Osteoblast (primary cell): Measurements from ENCODE around the gene MPV17. TPM values are rescaled to one million over a fixed set of nuclear protein-coding genes. Genes with fewer than 3 reads are reported as not detected.

ENCODE experiments used
- DNase-seq: peaks from one replicate; pipeline ENCODE4 v3.0.0; 2011; ENCODE audit warnings: low spot score, mixed read lengths; ENCODE audit not compliant: insufficient read length; ENCODE audit errors: missing footprints
- H2AFZ ChIP-seq: 2 replicates; pipeline ENCODE4 v1.6.0; 2011; ENCODE audit warnings: mild to moderate bottlenecking, low read length
- H3K27ac ChIP-seq: 2 replicates; pipeline ENCODE4 v1.5.1; 2011; ENCODE audit warnings: mild to moderate bottlenecking, low read depth, low read length, moderate library complexity
- H3K27me3 ChIP-seq: 2 replicates; pipeline ENCODE4 v1.6.0; 2012; ENCODE audit warnings: mild to moderate bottlenecking, control low read depth, inconsistent platforms, low read length, moderate library complexity; ENCODE audit not compliant: insufficient read depth
- H3K36me3 ChIP-seq: 2 replicates; pipeline ENCODE4 v1.5.1; 2011; ENCODE audit warnings: mild to moderate bottlenecking, low read length, control low read depth, moderate library complexity; ENCODE audit not compliant: insufficient read depth
- H3K4me1 ChIP-seq: 2 replicates; pipeline ENCODE4 v1.5.1; 2011; ENCODE audit warnings: mild to moderate bottlenecking, low read length, control low read depth, moderate library complexity; ENCODE audit not compliant: insufficient read depth
- H3K4me2 ChIP-seq: 2 replicates; pipeline ENCODE4 v1.6.0; 2011; ENCODE audit warnings: mild to moderate bottlenecking, low read length; ENCODE audit not compliant: insufficient read depth
- H3K4me3 ChIP-seq: fragments of 200-600 bp; sonication (generic); 3 replicates; pipeline ENCODE4 v1.5.1; 2012; ENCODE audit warnings: mild to moderate bottlenecking, low read length, inconsistent platforms; ENCODE audit not compliant: insufficient read depth
- H3K79me2 ChIP-seq: 2 replicates; pipeline ENCODE4 v1.6.0; 2012; ENCODE audit warnings: mild to moderate bottlenecking, low read length, control low read depth, inconsistent platforms; ENCODE audit not compliant: insufficient read depth
- H3K9me3 ChIP-seq: 2 replicates; pipeline ENCODE4 v1.5.1; 2011; ENCODE audit warnings: low read depth, low read length, control low read depth
- H4K20me1 ChIP-seq: 2 replicates; pipeline ENCODE4 v1.6.0; 2012; ENCODE audit warnings: mild to moderate bottlenecking, low read length, control low read depth; ENCODE audit not compliant: insufficient read depth
- total RNA-seq: library from RNA; depleted of rRNA; stranded (reverse); fragments of >200 nt; gene quantifications from 2 replicates; pipeline ENCODE4 v1.2.3, GENCODE V29; 2012
- TF ChIP-seq, protein P1 (sequence below): IDR thresholded peaks from 2 replicates; pipeline ENCODE4 v1.5.1; 2011; ENCODE audit warnings: mild to moderate bottlenecking, low read depth, low read length, moderate library complexity; ENCODE audit errors: extremely low read depth

Gene MPV17
- total RNA-seq, 1 donor, result 98.8 TPM

DNA sequence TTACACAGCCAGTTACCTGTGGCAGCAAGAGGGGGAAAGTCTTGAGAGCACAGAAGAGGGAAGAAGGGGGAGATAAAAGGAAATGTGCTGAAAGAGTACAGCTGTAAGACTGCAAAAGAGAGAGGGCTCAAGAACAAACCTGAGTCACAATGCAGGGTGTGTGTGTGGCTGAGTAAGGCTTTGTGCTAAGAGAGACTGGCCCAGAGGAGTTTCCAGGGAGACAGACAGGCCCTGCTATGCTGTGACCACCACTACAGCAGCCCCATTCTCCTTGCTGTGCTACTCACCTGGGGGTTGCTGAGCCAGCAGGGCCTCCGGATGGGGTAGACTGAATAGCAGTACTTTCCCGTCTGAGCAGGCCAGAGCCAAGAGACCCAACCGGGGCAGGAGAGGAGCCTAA is 12.4 kb upstream of the MPV17 start:
- TF ChIP-seq, protein P1, sequence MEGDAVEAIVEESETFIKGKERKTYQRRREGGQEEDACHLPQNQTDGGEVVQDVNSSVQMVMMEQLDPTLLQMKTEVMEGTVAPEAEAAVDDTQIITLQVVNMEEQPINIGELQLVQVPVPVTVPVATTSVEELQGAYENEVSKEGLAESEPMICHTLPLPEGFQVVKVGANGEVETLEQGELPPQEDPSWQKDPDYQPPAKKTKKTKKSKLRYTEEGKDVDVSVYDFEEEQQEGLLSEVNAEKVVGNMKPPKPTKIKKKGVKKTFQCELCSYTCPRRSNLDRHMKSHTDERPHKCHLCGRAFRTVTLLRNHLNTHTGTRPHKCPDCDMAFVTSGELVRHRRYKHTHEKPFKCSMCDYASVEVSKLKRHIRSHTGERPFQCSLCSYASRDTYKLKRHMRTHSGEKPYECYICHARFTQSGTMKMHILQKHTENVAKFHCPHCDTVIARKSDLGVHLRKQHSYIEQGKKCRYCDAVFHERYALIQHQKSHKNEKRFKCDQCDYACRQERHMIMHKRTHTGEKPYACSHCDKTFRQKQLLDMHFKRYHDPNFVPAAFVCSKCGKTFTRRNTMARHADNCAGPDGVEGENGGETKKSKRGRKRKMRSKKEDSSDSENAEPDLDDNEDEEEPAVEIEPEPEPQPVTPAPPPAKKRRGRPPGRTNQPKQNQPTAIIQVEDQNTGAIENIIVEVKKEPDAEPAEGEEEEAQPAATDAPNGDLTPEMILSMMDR, result no peak
- Histone ChIP-seq H3K4me1 (no peaks in the 10 kb centered on the region), H4K20me1 (no peaks in the 10 kb centered on the region), H3K36me3 (peaks cover 56% of the 10 kb centered on the region), H3K4me2 (no peak overlapping the region), H3K4me3 (no peak overlapping the region), H3K79me2 (no peaks in the 10 kb centered on the region), H3K27ac (no peak overlapping the region), H3K9me3 (no peaks in the 10 kb centered on the region), H2AFZ (no peak overlapping the region), H3K27me3 (no peaks in the 10 kb centered on the region)
- DNase-seq, result no peak

DNA sequence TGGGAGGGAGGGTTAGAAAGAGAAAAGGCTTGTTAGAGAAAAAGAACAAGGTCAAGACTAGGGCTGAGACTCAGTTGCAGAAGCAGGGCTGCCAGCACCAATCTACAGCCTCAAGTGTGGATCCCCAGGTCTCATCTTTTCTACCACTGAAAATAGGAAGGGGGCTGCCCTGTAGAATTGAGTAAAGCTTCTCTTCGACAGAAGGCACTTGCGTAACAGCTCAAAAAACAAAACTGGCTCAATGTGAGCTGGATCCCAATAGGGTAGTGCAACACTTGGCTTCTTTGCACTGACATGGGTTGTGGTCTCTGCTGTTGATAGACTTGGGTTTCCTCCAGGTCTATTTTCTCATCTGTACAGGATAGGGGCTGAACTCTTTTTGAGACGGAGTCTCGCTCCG is 1.8 kb upstream of the MPV17 start:
- Histone ChIP-seq H3K4me3 (no peak overlapping the region), H4K20me1 (no peaks in the 10 kb centered on the region), H3K36me3 (peaks cover 36% of the 10 kb centered on the region), H2AFZ (no peak overlapping the region), H3K9me3 (no peaks in the 10 kb centered on the region), H3K4me2 (no peak overlapping the region), H3K79me2 (peaks cover 22% of the 10 kb centered on the region), H3K27me3 (no peaks in the 10 kb centered on the region), H3K4me1 (peaks cover 28% of the 10 kb centered on the region), H3K27ac (no peak overlapping the region)
- TF ChIP-seq, protein P1, result no peak
- DNase-seq, result peak; percentile 45

DNA sequence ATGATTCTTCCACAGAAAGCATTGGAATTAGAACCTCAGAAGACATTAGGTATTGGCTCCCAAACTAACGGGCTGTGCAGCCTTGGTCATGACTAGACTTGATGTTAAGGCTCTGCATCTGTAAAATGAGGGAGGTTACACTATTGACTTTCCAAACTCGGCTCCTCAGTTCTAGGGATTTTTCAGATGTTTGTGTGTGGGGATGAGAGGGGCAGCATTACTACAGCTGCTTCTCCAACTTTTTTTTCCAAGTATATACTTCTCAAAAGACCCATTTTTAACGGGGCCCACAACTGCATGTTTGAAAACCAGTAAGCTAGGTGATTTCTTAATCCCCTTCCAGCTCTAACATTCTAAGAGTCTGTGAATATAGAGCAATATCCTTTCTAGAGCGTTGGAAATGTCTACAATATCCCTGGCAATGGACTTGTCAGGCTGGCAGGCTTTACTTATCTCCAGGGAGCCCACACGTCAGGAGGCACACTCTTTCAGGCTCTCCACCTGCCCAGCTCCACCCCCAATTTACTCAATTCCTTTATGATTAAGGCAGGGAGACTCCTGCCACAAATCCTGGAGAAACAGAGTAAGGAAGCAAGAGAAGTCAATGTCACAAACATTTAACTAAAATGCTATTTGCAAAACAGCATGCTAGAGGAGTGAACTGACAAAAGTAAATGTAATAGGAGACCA is 844 bp upstream of the MPV17 start:
- no peaks in the 10 kb centered on the region for H3K9me3 ChIP-seq
- peaks cover 4% of the 10 kb centered on the region for H4K20me1 ChIP-seq
- peaks cover 29% of the 10 kb centered on the region for H3K79me2 ChIP-seq
- peak overlapping the region; percentile 92 for H3K4me2 ChIP-seq
- no peaks in the 10 kb centered on the region for H3K27me3 ChIP-seq
- peaks cover 26% of the 10 kb centered on the region for H3K36me3 ChIP-seq
- H3K4me3 ChIP-seq, result peak overlapping the region; percentile 75
- H3K27ac ChIP-seq, result peak overlapping the region; percentile 100
- peak; percentile 62 for DNase-seq
- H2AFZ ChIP-seq, result peak overlapping the region; percentile 95
- H3K4me1 ChIP-seq, result peaks cover 28% of the 10 kb centered on the region
- TF ChIP-seq, protein P1, result no peak

DNA sequence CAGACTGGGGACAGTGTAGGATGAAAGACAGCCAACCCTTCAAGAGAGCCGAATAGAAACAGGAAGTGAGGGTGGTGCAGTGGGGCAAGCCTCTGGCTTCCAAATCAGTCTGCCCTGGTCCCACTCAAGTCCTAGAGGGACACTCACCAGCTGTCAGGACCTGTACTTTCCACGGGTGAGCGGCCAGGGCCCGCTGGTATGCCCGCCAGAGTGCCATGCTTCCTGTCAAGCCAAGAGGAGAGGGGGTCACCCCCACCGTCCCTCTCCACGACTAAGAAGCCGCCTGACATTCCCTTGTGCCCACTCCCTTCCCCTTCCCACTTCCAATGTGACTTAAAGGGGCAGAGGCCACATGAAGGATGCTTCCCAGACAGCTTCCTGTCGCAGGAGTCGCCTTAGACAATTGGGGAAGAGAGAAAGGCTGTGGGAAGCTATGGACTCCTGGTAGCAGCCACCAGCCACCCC is 564 bp downstream of the MPV17 start:
- H3K9me3 ChIP-seq, result no peaks in the 10 kb centered on the region
- DNase-seq, result peak; percentile 65
- H3K4me2 ChIP-seq, result peak overlapping the region; percentile 92
- H2AFZ ChIP-seq, result peak overlapping the region; percentile 95
- H3K27me3 ChIP-seq, result no peaks in the 10 kb centered on the region
- H3K4me3 ChIP-seq, result peak overlapping the region; percentile 75
- H3K4me1 ChIP-seq, result peaks cover 28% of the 10 kb centered on the region
- TF ChIP-seq, protein P1, result no peak
- peaks cover 16% of the 10 kb centered on the region for H3K36me3 ChIP-seq
- peaks cover 31% of the 10 kb centered on the region for H3K79me2 ChIP-seq
- H4K20me1 ChIP-seq, result peaks cover 9% of the 10 kb centered on the region
- peak overlapping the region; percentile 100 for H3K27ac ChIP-seq
